SU-DHL-6 (cell line): ENCODE measurements around the gene GSTT4.

Experiments used
- CTCF ChIP-seq: fragments of 200-600 bp; sonication (generic); IDR thresholded peaks from one replicate; pipeline ENCODE4 v1.5.1; 2017; ENCODE audit warnings: antibody characterized with exemption, mild to moderate bottlenecking, low read length, moderate library complexity; ENCODE audit not compliant: insufficient read depth, poor library complexity, severe bottlenecking
- EZH2phosphoT487 ChIP-seq: fragments of 200-600 bp; sonication (generic), shearing (Covaris generic); conservative IDR thresholded peaks from 2 replicates; pipeline ENCODE4 v1.6.1; 2018; ENCODE audit warnings: mild to moderate bottlenecking, antibody characterized with exemption, low read length, moderate library complexity, mixed read lengths

DNA sequence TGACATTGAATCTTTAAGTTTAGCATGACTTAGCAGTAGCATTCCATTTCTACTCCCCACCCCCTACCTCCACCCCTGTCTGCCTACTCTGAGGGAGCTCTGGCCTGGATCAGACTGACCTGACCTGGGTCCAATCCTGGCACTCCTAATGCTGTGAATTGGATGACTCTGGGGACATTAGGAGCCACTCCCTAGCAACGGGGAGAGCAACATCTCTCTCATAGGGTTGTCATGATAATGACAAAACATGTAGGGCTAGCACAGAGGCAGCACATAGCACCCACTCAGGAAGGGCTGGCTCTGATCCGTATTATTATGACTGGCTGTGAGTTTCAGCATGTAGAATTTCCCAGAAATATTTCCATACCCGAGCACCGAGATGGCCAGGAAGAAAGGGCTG, 46.3 kb upstream of the GSTT4 start:
- TF ChIP-seq CTCF (no peak), EZH2phosphoT487 (no peak)
